ENCODE data around the gene LRP8.

LRP8 gene

DNA sequence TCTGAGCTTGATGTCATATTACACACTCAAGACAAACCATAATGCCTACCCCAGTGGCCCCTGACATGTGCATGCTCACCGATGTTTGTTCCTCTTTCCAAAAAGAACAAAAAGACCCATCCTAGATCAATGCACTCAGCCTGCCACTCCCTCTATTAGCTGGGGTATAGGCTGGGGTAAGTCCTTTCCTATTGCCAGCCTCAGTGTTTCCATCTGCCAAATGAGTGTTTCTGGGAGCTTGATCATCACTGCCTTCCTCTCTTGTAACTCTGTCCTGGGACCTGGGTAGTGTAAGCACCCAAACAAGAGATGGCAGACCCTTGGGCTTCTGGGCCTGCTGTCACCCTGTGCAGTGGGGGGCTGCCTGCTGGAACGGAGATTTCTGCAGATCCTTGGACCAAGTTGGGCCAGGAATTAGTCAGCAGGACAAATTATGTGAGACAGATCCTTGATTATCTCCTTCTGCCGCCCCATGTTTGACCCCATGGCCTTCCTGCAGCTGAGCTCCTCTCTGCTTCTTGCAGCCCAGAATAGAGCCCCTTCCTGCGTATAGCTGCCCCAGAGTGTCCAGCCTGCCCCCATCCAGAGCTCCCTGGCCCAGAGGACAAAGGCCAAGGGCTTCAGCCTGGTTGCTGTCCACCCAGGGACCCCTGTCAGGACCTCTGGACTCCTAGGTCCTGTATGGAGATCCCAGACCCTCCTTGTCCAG lies 31.5 kb upstream of the LRP8 start:
- peak; percentile 34 for DNase-seq (ENCODE audit: low spot score)

DNA sequence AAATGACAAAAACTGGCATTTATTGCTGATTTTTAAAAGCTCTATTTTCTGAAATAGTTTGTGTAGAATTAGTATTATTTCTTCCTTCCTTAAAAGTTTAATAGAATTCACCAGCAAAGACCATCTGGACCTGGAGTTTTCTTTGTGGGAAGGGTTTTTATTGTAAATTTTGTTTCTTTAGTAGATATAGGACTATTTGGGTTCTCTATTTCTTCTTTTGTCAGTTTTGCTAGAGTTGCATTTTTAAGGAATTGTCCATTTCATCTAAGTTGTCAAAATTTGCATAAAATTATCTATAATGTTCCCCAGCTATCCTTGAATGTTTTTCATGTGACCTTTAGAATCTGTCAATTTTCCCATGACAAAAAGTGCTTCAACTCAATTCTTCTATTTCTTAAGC lies 28.8 kb upstream of the LRP8 start:
- no peak for DNase-seq (ENCODE audit: low spot score)

DNA sequence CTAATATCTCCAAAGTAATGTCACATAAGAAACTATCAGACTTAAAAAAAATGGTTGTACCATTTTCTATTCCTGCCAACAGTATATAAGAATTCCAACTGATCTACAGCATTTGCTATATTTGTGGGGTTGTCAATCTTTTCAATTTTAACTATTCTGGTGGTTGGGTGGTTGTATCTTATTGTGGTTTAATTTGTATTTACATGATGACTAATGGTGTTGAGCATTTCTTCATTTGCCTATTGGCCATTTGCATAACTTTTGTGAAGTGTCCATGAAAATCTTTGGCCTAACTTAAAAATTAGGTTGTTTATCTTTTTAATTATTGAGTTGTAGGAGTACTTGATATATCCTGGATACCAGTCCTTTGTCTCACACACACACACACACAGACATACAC lies 26.2 kb upstream of the LRP8 start:
- DNase-seq (ENCODE audit: low spot score), result no peak

DNA sequence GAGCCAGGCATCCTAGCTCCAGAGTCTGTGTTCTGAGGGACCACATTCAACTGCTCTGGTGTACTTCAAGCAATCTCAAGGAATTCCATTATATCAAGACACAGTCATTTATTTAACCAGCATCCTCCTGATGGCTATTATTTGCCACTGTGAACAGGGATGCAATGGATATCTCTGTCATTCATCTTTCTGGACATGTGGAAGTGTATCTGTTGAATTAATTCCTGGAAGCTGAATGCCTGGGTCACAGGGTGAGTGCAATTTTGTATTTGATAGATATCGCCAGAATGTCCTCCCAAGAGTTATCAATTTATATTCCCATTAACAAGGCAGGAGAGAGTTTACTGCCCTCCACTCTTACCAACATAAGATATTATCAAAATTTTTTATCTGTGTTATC lies 24.7 kb upstream of the LRP8 start:
- no peak for DNase-seq (ENCODE audit: low spot score)

DNA sequence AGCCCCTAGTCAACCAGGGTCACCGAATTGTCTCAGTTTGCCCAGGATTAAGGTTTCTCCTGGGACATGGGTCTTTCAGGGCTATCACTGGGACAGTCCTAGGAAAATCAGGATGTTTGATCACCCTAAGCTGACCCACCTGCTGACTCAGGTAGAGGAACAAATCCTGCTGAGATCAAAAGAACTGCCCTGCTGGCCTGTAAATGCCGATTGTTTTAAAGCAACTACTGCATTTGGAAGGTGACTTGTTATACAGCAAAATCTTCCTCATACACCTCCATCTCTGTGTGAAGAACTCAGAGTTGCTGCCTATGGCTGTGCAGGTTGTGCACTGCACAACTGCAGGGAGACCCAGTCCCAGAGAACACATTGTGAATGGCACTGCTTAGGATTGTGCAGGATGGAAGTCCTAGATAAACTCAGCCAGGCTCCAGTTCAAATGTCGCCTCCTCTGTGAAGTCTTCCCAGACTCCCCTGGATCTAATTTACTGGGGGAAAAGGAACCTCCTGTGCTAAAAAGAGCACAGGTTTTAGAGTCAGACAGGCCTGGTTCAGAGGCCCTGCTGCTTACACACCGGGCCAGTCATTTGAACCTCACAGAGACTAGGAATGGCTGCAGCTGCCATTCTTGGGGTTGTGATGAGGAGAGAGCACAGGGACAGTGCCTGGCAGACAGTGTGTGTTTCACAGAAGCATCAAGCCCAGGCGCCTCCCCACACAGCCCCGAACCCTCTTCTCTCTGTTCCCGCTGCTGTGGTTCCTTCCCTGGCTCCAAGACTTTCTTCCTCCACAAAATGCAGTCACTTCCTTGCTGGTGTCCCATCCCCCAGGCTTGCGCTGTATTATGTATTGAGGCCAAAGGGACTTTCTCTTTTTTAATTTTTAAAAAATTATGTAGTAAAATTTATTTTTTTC lies 23.2 kb upstream of the LRP8 start:
- DNase-seq (ENCODE audit: low spot score), result no peak

DNA sequence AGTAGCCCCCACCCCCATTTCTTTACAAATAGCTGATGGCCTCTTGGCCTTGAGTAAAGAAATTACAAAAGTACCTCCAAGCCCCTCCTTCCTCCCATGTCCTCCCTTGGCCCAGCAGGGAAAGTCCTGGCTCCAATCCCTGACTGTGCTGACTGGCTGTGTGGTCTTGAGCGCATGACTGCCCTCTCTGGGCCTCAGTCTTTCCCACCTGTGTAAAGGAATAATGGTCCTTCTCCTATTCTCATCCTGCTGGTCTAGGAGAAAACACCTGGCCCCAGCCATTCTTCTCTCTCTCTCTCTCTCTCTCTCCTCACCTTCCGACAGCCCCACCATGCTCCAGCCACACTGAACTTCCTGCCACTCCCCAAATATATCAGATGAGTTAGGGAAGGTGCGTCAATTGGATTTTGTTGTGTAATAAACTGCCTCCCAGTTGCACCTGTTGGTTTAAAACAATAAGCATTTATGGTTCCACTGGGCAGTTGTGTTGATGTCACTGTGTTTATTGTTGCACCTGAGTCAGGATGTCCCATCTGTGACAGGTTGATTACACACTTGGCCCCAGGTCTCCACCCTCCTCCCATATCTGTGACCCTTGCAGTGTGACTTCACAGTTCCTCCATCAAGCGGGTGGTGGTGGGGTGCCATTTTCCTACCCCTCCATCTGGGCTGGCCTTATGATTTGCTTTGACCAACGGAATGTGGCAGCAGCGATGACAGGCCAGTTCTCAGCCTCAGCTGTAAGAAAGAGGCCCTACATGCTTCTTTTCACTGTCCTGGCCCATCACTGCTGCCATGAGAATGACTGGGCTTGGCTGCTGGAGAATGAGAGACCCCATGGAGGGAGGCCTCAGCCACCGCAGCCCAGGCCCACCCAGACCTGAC lies 22.3 kb upstream of the LRP8 start:
- peak; percentile 27 for DNase-seq (ENCODE audit: low spot score)

DNA sequence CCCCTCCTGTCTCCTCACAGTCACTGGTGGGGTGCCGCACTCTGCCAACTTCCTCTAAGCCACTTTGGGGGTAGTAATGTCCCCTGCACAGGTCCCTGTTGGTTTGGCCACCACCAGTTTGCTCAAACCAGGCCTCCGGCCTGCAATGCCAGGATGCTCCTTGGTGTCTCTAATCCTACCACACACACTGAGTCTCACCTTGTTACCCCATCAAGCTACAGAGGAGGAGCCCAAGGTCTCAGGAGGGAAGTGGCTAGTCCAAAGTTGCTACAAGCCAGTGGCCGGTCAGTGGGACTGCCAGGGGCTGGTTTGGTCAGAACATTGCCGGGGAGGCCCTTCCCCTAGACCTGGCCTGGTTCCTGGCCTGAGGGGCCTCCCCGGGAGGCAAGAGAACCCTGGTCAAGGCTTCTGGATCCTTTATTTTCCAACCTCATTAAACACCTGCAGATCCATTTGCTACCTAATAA lies 21.5 kb upstream of the LRP8 start:
- DNase-seq (ENCODE audit: low spot score), result peak; percentile 33

DNA sequence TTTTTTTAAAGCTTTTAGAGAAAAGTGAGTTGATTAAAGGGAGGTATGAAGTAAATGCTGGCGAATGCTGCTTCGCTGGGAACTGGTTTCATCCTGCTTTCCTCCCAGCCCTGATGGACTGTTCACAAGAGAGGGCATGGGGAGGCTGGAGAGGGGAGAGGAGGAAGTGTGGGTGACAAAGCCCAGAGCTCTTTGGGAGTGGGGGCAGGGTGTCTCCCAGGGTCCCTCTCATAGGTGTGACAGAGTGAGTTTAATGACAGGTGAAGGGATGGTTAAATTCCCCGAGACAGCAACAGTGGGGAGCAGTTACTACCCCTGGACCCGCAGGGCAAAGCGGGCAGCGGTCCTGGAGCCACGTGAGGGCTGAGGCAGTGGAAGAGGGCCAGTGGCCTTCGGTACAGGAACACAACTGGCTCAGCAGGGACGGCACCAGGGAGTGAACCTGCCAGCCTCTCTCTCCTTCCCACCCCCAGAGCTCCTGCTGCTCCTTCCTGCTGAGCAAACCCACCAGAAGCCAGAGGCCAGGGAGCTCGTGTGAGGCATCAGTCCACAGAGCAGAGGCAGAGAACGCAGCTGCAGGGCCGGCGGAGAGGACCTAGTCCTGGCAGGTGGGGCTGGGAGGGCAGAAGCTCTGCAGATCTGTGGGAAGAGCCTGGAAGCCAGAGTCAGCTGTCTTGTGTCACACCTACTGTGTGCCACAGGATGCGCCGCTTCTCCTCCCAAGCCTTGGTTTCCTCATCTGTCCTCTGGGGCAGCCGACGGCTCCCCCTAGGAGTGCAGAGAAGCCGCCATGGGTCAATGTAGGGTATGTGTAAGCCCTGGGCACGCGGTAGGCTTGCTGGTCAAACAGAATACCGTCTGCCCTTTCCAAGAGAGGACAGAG lies 20.9 kb upstream of the LRP8 start:
- DNase-seq (ENCODE audit: low spot score), result peak; percentile 41

DNA sequence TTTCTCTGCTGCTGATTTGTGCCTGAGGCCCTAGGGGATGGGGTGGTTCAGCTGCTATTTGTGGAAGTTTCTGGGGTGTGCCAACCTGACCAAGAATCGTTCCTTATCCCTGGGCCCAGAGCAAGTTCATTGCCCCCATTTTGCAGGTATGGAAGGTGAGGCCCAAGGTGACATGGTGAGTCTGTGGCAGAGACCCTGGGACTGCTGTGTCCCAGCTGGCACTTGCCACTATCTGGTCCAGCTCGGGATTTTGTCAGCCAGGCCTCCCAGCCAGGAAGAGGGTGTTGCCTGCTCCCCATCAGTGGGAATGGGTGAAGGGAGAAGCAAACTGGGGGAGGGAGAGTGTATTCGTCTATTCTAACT lies 18.9 kb upstream of the LRP8 start:
- peak; percentile 30 for DNase-seq (ENCODE audit: low spot score)

DNA sequence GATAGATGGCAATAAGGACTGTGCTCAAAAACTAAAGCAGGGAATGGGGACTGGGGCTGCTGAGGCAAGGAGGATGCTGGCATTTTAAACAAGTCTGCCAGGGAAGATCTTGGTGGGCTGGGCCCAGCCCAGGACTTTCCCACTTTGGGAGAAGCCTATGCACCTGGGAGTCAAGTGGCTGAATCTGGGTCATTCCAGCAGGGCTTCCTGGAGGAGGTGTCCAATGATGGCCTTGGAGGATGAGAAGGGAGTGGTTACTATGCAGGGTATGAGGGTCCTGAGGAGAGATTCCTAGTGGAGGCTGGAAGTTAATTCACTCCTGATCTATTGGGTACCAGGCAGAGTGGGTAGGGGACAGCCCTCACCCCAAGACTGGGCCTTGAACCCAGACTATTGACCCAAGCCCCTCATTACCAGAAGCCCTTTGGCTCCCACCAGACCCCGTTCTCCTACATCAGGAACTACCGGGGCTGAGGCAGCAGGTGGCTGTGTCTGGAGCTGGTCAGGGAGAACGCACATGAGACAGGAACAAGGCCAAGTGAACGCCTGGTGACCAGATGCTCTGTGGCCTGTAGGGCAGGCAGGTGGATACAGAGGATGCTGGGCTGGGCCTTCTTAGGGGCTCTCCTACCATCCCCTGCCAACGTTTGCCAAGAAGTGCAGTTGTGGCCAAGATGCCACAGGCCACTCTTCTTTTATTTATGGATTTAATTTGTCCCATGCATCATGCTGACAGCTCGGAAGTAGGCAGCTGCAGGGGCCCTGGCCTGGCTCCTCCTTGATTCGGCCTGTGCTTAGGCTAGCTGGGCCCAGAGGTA lies 18.3 kb upstream of the LRP8 start:
- peak; percentile 26 for DNase-seq (ENCODE audit: low spot score)

DNA sequence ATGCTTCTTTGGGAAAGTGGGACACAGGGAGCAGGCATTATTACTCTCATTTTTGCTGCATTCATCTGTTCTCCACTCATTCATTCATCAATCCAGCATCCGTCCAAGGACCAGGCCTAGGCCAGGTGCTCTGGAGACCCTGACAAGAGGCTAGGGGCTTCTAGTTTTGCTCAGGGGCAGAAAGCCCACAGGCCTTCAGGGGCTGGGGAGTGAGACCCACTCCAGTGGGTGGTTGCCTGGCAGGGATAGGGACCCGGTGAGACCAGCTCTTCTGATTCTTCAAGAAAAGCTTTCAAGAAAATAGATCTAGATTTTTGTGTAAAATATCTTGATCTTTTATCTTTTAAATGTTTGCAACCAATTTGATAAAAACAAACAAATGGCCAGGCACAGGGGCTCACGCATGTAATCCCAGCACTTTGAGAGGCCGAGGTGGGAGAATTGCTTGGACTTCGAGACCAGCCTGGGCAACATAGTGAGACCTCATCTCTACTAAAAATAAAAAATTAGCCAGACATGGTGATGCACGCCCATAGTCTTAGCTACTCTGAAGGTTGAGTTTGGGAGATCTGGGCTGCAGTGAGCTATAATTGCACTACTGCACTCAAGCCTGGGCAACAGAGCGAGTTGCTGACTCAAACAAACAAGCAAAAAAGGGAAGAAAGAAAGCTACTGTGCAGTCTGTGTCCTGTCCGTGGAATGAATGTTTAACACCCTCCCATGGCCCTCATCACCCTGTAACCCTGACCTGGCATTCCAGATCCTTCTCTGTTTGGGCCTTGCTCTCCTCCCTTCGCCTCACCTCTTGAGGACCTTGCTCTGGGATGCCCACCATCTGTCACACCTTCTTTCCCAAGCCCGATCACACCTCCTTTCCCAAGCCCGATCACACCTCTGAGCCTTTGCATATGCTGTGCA lies 17.3 kb upstream of the LRP8 start:
- peak; percentile 30 for DNase-seq (ENCODE audit: low spot score)

DNA sequence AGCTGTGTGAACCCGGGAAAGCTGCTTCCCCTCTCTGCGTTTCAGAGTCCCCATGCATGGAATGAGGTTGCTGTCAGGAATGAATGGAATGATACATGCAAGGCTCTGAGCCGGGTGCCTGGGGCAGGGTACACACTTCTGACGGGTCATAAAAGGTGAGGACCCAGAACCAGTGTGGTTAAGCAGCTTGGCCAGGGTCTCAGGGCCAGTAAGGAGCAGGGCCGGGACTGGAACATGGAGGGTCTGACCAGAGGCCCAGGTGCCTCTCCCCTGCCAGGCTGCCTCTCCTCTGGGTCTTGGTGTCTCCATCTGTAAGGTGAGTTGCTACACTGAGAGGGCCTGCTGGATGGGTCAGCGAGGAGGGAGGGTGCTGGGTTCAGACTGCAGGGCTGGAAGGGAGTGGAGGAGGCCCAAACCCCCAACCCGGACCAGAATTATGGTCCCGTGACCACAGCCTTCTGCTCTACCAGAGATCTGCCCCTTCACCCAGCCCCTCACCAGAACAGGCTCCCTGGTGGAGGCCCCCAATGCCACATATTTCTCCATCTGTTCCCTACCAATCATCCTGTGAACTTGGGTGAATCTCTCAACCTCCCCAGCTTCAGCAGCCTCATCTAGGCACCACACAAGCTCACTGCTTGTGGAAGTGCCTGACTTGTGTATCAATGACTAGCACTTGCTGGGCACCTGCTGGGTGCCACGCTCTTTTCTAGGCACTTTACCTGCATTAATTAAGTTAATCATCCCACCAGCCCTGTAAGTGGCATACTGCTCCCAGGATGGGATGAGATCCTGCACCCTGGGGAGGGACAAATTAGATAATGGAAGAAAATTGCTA lies 16.2 kb upstream of the LRP8 start:
- peak; percentile 47 for DNase-seq (ENCODE audit: low spot score)

DNA sequence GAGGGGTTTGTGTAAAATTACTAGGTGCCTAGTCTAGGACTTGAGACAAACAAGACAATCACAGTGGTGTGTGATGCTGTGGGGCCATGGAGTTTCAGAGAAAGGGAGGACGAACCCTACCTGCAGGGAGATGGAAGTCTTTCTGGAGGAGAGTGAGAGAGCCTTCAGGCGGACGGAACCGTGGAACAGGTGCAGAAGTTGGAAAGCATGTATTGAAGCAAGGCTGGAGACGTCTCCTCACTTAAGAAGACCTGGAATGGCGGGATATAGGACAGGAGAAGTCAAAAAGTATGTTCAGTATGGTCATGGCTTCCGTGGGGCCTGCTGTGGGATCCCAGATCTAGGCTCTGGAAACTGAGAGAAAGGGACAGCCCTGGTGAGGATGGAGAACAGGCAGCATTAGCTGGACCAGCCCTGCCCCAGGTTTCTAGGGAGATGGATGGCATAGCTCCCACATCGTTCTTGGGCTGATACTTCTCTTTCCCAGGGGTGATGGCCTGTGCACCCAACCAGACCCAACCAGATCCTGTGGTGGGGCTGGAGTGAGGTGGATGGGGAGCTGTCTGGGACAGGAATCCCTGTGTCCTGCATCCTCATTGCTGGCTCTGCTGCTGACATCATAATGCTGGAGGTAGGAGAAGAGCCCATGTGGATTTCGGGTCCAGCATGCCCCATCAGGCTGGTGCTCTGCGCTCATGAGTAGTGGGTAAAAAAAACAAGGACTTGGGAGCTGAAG lies 15.0 kb upstream of the LRP8 start:
- peak; percentile 29 for DNase-seq (ENCODE audit: low spot score)

DNA sequence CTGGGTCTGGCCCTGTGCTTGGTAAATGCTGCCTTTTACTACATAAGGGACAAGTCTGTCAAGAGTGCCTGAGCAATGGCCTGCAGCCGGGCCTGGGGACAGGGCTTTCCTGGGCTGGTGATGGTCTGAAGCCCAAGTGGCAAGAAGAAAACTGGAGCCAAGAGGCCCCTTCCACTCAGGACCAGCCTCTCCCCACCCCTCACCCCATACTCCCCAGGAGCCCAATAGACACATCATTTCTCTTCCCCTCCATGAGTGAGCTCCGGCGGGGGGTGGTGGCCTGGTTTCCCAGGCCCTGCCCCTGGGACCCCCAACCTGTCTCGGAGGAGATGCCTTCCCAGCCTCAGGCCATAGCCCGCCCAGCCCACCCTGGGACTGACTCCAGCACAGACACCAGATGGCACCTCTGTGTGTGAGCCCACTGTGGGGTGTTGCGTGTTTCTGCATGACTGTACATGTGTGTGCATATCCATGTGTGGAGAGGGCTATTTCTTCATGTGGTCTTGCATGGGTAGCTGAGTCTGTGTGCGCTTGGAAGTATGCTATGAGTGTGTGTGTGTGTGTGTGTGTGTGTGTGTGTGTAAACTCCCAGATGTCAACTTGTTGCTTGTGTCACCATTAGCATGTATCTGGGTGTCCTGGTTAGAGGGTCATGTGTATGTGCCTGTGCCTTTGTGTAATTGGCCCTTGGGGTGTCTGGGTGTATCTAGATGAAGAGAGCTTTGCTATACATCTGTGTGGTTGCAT lies 14.3 kb upstream of the LRP8 start:
- DNase-seq (ENCODE audit: low spot score), result peak; percentile 36

DNA sequence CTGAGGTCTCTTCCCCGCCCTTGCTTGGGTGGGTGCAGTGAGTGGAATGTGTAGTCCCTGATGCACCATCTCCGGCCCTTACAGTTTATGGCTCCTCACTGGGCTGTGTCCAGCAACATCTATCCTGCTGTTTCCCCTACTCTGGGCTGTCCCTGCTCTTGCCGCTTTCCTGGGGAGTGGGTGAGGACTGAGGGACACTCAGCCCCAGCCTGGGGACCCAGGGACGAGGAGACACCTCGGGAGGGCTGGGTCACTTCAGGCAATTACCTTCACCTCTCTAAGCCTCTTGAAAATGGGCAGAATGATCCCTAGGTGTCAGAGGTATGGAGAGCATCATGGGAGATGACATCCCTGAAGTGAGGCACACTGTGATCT lies 13.6 kb upstream of the LRP8 start:
- DNase-seq (ENCODE audit: low spot score), result peak; percentile 26

DNA sequence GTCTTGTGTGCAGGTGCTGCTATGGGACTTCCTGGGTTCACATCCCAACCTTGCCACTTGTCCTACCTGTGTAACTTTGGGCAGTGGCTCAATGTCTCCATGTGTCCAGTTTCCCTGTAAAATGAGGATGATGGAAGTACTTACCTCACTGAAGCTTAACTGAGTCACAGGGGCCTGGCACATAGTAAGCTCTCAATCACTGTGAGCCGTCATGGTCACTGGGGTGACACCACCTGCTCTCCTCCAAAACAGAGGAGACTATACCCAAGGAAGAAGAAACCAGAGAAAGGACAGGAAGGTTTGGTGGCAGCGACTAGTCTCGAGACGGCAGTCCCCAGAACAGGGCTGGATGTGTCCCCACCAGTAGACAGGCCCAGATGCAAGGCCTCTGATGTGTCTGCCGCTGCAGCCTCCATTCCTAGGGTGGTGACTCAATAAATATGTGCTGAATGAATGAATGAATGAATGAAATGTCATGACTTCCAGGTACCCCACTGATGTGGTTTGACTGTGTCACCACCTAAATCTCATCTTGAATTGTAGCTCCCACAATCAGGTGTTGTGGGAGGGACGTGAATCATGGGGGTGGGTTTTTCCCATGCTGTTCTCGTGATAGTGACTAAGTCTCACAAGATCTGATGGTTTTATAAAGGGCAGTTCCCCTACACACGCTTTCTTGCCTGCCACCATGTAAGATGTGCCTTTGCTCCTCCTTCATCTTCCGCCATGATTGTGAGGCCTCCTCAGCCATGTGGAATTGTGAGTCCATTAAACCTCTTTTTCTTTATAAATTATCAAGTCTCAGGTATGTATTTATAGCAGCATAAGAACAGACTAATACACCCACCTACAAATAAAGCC lies 13.0 kb upstream of the LRP8 start:
- DNase-seq (ENCODE audit: low spot score), result peak; percentile 25
